ENCODE data around the gene DRGX.

Gene DRGX

GRCh38 chr10:49322371-49323170, 73.3 kb downstream of the DRGX start:
- Histone ChIP-seq H4K20me1 (ENCODE audit: insufficient read depth, low read length) (no peaks in the 10 kb centered on the region), H3K4me1 (ENCODE audit: low read length) (no peaks in the 10 kb centered on the region), H3K4me2 (ENCODE audit: low read depth, low read length) (no peak overlapping the region), H3K9me3 (replicated peaks; ENCODE audit: insufficient read depth, low read length) (no peaks in the 10 kb centered on the region), H3K36me3 (replicated peaks; ENCODE audit: insufficient read depth, low read length) (no peaks in the 10 kb centered on the region), H2AFZ (ENCODE audit: low read length) (no peak overlapping the region), H3K4me3 (ENCODE audit: low read length) (no peak overlapping the region), H3K9ac (ENCODE audit: low read length) (no peak overlapping the region), H3K27ac (ENCODE audit: low read length) (no peak overlapping the region), H3K9me2 (replicated peaks; ENCODE audit: insufficient read depth, low read length) (no peaks in the 10 kb centered on the region), H3K79me2 (ENCODE audit: low read length) (no peaks in the 10 kb centered on the region), H3F3A (ENCODE audit: insufficient read depth, low read length) (no peaks in the 10 kb centered on the region), H3K27me3 (replicated peaks; ENCODE audit: insufficient read depth, low read length) (no peaks in the 10 kb centered on the region)
- TF ChIP-seq EZH2phosphoT487 (IDR thresholded peaks at IDR 0.05; ENCODE audit: low read length) (no peak), EZH2 (optimal IDR thresholded peaks at IDR 0.05; ENCODE audit: low read depth, low read length) (no peak)
- TF ChIP-seq, protein P1, sequence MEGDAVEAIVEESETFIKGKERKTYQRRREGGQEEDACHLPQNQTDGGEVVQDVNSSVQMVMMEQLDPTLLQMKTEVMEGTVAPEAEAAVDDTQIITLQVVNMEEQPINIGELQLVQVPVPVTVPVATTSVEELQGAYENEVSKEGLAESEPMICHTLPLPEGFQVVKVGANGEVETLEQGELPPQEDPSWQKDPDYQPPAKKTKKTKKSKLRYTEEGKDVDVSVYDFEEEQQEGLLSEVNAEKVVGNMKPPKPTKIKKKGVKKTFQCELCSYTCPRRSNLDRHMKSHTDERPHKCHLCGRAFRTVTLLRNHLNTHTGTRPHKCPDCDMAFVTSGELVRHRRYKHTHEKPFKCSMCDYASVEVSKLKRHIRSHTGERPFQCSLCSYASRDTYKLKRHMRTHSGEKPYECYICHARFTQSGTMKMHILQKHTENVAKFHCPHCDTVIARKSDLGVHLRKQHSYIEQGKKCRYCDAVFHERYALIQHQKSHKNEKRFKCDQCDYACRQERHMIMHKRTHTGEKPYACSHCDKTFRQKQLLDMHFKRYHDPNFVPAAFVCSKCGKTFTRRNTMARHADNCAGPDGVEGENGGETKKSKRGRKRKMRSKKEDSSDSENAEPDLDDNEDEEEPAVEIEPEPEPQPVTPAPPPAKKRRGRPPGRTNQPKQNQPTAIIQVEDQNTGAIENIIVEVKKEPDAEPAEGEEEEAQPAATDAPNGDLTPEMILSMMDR (IDR thresholded peaks at IDR 0.05; ENCODE audit: low read length): no peak
- DNase-seq: no peak

DNA sequence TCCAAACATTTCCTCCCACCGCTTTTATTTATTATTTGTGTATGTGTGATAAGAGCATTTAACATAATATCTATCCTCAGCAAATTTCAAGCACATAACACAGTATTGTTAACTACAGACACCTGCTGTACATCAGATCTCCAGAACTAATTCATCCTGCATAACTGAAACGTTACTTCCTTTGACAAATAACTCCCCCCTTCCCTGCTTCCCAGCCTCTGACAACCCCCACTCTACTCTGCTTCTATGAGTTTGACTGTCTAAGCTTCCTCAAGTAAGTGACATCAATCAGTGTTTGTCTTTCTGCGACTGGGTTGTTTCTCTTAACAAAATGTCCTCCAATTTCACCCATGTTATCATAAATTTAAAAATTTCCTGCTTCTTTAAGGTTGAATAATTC, 74.9 kb downstream of the DRGX start:
- no peak overlapping the region for H3K4me2 ChIP-seq (ENCODE audit: low read depth, low read length)
- no peaks in the 10 kb centered on the region for H3K9me3 ChIP-seq (replicated peaks; ENCODE audit: insufficient read depth, low read length)
- TF ChIP-seq EZH2phosphoT487 (IDR thresholded peaks at IDR 0.05; ENCODE audit: low read length): no peak
- H3K79me2 ChIP-seq (ENCODE audit: low read length): no peaks in the 10 kb centered on the region
- no peak overlapping the region for H3K9ac ChIP-seq (ENCODE audit: low read length)
- no peak overlapping the region for H3K27ac ChIP-seq (ENCODE audit: low read length)
- H3K27me3 ChIP-seq (replicated peaks; ENCODE audit: insufficient read depth, low read length): no peaks in the 10 kb centered on the region
- no peaks in the 10 kb centered on the region for H3K4me1 ChIP-seq (ENCODE audit: low read length)
- no peak for DNase-seq
- no peaks in the 10 kb centered on the region for H4K20me1 ChIP-seq (ENCODE audit: insufficient read depth, low read length)
- H3K9me2 ChIP-seq (replicated peaks; ENCODE audit: insufficient read depth, low read length): no peaks in the 10 kb centered on the region
- H2AFZ ChIP-seq (ENCODE audit: low read length): no peak overlapping the region
- no peaks in the 10 kb centered on the region for H3K36me3 ChIP-seq (replicated peaks; ENCODE audit: insufficient read depth, low read length)
- no peaks in the 10 kb centered on the region for H3F3A ChIP-seq (ENCODE audit: insufficient read depth, low read length)
- no peak overlapping the region for H3K4me3 ChIP-seq (ENCODE audit: low read length)

GRCh38 chr10:49320191-49320590, 75.7 kb downstream of the DRGX start:
- DNase-seq: no peak
- no peaks in the 10 kb centered on the region for H3K36me3 ChIP-seq (replicated peaks; ENCODE audit: insufficient read depth, low read length)
- no peaks in the 10 kb centered on the region for H3F3A ChIP-seq (ENCODE audit: insufficient read depth, low read length)
- H3K4me1 ChIP-seq (ENCODE audit: low read length): no peaks in the 10 kb centered on the region
- H3K9me3 ChIP-seq (replicated peaks; ENCODE audit: insufficient read depth, low read length): no peaks in the 10 kb centered on the region
- no peaks in the 10 kb centered on the region for H4K20me1 ChIP-seq (ENCODE audit: insufficient read depth, low read length)
- no peaks in the 10 kb centered on the region for H3K27me3 ChIP-seq (replicated peaks; ENCODE audit: insufficient read depth, low read length)
- H3K9ac ChIP-seq (ENCODE audit: low read length): no peak overlapping the region
- H3K79me2 ChIP-seq (ENCODE audit: low read length): no peaks in the 10 kb centered on the region
- TF ChIP-seq EZH2phosphoT487 (IDR thresholded peaks at IDR 0.05; ENCODE audit: low read length): no peak
- no peak for TF ChIP-seq EZH2 (optimal IDR thresholded peaks at IDR 0.05; ENCODE audit: low read depth, low read length)
- TF ChIP-seq, protein P1 (IDR thresholded peaks at IDR 0.05; ENCODE audit: low read length): no peak
- H3K27ac ChIP-seq (ENCODE audit: low read length): no peak overlapping the region
- no peak overlapping the region for H3K4me3 ChIP-seq (ENCODE audit: low read length)
- H3K9me2 ChIP-seq (replicated peaks; ENCODE audit: insufficient read depth, low read length): no peaks in the 10 kb centered on the region
- H2AFZ ChIP-seq (ENCODE audit: low read length): no peak overlapping the region
- no peak overlapping the region for H3K4me2 ChIP-seq (ENCODE audit: low read depth, low read length)

- TF ChIP-seq EZH2 (optimal IDR thresholded peaks at IDR 0.05; ENCODE audit: low read depth, low read length): no peak
- no peak for TF ChIP-seq EZH2phosphoT487 (IDR thresholded peaks at IDR 0.05; ENCODE audit: low read length)
- TF ChIP-seq, protein P1 (IDR thresholded peaks at IDR 0.05; ENCODE audit: low read length): no peak
- Histone ChIP-seq H2AFZ (ENCODE audit: low read length) (no peak overlapping the region), H3K4me3 (ENCODE audit: low read length) (no peak overlapping the region), H3K36me3 (replicated peaks; ENCODE audit: insufficient read depth, low read length) (no peaks in the 10 kb centered on the region), H3K27me3 (replicated peaks; ENCODE audit: insufficient read depth, low read length) (no peaks in the 10 kb centered on the region), H4K20me1 (ENCODE audit: insufficient read depth, low read length) (no peaks in the 10 kb centered on the region), H3K4me2 (ENCODE audit: low read depth, low read length) (no peak overlapping the region), H3K4me1 (ENCODE audit: low read length) (no peaks in the 10 kb centered on the region), H3K9ac (ENCODE audit: low read length) (no peak overlapping the region), H3F3A (ENCODE audit: insufficient read depth, low read length) (no peaks in the 10 kb centered on the region), H3K9me3 (replicated peaks; ENCODE audit: insufficient read depth, low read length) (no peaks in the 10 kb centered on the region), H3K9me2 (replicated peaks; ENCODE audit: insufficient read depth, low read length) (no peaks in the 10 kb centered on the region), H3K79me2 (ENCODE audit: low read length) (no peaks in the 10 kb centered on the region), H3K27ac (ENCODE audit: low read length) (no peak overlapping the region)
- DNase-seq: no peak
Observed at GRCh38 chr10:49319206-49319605, 76.7 kb downstream of the DRGX start.

Measured in MM.1S (cell line).